HG03460 (cell line): ENCODE results near the gene ARV1.
"Not testable (repeated sequence)": the region's sequence is repeated elsewhere in the genome, so short reads cannot be mapped to it uniquely, and the experiment has no call there.

Experiments used
- ATAC-seq: cut with Tn5 transposase; IDR thresholded peaks from one replicate; pipeline ENCODE4 v1.9.1; 2021; ENCODE audit not compliant: unreplicated experiment

ARV1 gene

GRCh38 chr1:231040800-231041718 is 62.2 kb downstream of the ARV1 start:
- ATAC-seq = no peak

GRCh38 chr1:231041719-231042261 is 62.9 kb downstream of the ARV1 start:
- no peak for ATAC-seq

DNA sequence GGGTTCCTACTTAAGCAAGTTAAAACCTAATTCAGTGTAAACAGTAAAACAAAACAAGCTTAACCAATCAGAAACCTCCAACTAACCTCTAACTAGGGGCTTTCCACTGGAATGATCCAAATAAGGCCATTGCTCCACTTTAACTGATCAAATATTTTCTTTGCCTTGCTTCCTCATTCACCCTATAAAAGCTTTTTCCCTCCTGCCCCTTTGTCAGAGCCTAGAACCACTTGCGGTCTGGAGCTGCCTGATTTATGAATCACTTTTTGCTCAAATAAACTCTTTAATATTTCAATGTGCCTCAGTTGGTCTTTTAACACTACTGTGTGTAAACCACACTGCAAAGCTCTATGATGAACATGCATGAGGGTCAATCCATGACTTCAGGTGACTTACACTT is 65.7 kb downstream of the ARV1 start:
- ATAC-seq = no peak

DNA sequence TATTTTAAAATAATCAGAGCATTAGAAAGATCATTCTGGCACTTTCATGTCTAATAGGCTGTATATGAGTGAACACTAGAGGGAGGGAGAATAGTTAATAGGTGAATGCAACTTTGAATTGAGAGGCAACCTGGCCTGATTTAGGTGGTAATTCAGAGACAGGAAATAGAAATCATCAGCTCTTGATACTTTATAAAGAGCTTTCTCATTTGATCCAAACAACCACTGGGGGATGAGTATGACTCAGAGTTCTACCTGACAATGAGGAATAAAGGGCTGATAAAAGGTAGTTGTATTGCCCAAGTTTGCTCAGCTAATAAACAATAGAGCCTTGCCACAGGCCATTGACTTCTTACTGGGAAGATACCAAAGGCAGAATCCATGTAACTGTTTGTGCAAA is 66.4 kb downstream of the ARV1 start:
- ATAC-seq = no peak

- not testable (repeated sequence) for ATAC-seq
These were observed 67.2 kb downstream of the ARV1 start for GRCh38 chr1:231045921-231046729.

DNA sequence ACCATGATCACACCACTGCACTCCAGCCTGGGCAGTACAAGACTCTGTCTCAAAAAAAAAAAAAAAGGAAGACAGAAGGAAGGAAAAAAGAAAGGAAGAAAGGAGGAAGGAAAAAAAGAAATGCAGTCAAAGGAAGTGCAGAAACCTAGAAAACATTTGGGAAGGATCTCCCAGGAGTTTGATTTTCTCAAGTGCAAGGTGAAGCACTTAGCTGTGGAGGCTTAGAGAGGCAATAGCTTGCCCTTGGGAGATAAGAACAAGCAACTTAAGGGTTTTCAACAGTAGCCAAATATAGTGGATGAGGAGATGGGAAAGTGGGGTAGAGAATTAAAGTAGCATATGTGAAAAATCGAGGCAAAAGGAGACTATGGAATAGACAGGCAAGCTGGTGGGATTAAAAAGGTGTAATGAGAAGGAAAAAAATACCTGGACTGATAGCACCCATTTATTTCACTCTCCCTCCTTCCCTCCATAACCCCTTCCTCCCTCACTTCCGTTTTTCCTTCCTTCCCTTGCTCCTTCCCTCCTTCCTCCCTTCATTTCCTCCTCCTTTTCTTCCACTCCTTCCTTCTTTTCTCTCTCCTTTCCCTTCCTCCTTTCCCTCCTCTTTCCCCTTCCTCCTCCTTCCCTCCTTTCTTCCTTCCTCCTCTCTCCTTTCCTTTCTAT is 68.0 kb downstream of the ARV1 start:
- no peak for ATAC-seq

- ATAC-seq = not testable (repeated sequence)
These were observed 68.6 kb downstream of the ARV1 start for GRCh38 chr1:231047529-231047928.

- ATAC-seq = not testable (repeated sequence)
These were observed 69.5 kb downstream of the ARV1 start for GRCh38 chr1:231048419-231048818.

- ATAC-seq = no peak
These were observed 70.5 kb downstream of the ARV1 start for GRCh38 chr1:231049121-231049979.
